IPS-18c (cell line): ENCODE data around the gene STK31.
"Not testable (repeated sequence)": the region's sequence is repeated elsewhere in the genome, so short reads cannot be mapped to it uniquely, and the experiment has no call there.

Experiments used
- H3K4me3 ChIP-seq: 2 replicates; pipeline ENCODE4 v1.7.0; 2013; ENCODE audit warnings: low read depth, mild to moderate bottlenecking, low read length, moderate library complexity; ENCODE audit not compliant: insufficient read depth
- H3K9me3 ChIP-seq: one replicate; pipeline ENCODE4 v1.6.1; 2013; ENCODE audit warnings: mild to moderate bottlenecking, low read length, moderate library complexity; ENCODE audit not compliant: control insufficient read depth, insufficient read depth

STK31 gene, protein sequence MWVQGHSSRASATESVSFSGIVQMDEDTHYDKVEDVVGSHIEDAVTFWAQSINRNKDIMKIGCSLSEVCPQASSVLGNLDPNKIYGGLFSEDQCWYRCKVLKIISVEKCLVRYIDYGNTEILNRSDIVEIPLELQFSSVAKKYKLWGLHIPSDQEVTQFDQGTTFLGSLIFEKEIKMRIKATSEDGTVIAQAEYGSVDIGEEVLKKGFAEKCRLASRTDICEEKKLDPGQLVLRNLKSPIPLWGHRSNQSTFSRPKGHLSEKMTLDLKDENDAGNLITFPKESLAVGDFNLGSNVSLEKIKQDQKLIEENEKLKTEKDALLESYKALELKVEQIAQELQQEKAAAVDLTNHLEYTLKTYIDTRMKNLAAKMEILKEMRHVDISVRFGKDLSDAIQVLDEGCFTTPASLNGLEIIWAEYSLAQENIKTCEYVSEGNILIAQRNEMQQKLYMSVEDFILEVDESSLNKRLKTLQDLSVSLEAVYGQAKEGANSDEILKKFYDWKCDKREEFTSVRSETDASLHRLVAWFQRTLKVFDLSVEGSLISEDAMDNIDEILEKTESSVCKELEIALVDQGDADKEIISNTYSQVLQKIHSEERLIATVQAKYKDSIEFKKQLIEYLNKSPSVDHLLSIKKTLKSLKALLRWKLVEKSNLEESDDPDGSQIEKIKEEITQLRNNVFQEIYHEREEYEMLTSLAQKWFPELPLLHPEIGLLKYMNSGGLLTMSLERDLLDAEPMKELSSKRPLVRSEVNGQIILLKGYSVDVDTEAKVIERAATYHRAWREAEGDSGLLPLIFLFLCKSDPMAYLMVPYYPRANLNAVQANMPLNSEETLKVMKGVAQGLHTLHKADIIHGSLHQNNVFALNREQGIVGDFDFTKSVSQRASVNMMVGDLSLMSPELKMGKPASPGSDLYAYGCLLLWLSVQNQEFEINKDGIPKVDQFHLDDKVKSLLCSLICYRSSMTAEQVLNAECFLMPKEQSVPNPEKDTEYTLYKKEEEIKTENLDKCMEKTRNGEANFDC

DNA sequence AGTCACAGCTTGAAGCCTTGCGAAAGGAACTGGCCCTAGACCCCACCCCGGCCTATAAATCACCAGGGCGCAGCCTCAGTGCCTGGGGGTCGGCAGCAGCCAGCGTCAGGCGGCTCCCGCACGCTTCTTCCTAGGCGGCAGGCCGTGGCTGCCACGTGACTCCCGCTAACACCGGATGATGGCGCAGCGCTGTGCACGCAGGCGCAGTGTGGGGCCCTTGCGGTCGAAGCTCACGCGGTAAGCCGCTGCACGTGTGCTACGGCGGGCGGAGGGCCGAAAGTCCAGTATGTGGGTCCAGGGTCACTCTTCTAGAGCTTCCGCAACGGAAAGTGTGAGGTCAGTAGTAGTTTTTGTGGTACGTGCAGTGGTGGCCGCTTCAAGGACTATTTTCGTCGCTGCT is at the start of gene STK31:
STK31 (plus strand) TSS at position 220 of the 400 bp plus-strand sequence; CDS start at position 287, 67 bp downstream.
- Histone ChIP-seq H3K4me3 (no peak within 1 kb of the TSS), H3K9me3 (no peaks in the 10 kb centered on the region)

DNA sequence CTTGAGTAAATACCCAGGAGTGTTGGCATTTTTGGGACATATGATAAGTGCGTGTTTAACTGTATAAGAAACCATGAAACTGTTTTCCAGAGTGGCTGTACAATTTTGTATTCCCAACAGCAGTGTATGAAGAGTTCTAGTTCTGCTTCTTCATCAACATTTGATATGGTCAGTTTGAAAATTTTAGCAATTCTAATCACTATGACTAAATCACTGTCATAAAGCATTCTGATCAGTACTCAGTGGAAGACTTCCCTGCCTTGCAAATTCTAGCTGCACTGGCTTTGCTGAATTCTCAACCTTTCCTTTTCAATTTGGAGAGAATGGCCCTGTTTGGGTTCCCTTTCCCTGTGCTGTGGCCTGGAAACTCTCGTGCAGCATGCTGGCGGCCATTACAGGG is 48.6 kb upstream of the STK31 start:
- peaks cover 6% of the 10 kb centered on the region for H3K9me3 ChIP-seq
- H3K4me3 ChIP-seq: no peak overlapping the region

DNA sequence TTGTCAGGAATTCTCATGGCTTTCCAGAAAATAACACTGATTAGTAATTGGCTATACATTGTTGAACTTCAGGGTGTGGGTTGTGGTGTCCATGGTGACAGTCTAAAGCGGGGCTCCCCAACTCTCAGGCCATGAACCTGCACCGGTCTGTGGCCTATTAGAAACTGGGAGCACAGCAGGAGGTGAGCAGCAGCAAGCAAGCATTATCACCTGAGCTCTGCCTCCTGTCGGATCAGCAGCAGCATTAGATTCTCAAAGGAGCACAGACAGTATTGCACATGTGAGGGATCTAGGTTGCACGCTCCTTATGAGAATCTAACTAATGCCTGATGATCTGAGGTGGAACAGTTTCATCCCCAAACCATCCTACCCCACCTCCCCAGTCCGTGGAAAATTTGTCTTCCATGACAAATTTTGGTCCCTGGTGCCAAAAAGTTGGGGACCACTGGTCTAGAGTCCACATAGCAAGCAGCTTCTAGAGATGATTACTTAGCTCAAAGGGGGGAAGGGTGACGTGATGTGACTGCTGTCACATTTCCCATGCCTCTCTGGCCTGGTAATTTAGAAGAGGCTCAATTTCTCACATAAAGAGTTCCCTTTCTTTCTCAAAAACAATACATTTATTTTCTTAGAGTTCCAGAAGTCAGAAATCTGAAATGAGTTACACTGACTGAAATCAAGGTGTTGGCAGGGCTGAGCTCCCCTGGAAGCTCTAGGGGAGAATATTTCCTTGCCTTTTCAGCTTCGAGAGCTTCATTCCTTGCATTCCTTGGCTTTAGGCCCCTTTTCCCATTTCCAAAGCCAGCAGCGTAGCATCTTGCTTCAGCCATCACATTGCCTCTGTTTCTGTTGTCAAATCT is 47.7 kb upstream of the STK31 start:
- Histone ChIP-seq H3K4me3 (no peak overlapping the region), H3K9me3 (peaks cover 6% of the 10 kb centered on the region)

DNA sequence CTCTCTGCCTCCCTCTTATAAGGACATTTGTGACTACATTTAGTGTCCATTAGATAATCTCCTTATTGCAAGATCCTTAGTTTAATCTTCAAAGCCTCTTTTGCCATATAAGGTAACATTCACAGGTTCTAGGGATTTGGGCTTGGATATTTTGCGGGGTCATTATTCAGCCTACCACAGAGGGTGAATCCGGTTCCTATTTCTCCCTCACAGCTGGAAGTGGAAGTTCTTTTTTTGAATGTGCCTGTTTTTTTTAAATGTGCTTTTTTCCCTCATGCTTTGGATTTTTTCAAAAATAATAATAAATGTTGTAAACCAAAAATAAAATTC is 47.1 kb upstream of the STK31 start:
- H3K4me3 ChIP-seq: no peak overlapping the region
- H3K9me3 ChIP-seq: peaks cover 6% of the 10 kb centered on the region

DNA sequence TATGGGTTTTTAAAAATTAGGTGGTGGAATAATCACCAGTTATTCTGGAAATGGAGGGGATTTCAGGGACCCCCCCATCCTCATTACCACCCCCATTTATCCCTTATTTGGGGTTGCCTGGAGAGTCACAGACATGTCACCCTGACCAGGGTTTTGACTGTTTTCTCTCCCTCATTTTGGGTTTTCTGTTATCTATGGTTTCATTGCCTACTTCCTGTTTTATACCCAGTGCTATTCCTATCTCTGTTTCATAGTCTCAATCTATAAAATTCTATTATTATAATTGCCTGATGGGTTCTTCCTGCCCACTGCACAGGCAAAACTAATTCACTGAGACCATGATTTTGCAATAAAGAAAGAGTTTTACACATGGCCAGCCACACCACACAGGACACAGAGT is 45.9 kb upstream of the STK31 start:
- H3K9me3 ChIP-seq: peaks cover 2% of the 10 kb centered on the region
- no peak overlapping the region for H3K4me3 ChIP-seq

DNA sequence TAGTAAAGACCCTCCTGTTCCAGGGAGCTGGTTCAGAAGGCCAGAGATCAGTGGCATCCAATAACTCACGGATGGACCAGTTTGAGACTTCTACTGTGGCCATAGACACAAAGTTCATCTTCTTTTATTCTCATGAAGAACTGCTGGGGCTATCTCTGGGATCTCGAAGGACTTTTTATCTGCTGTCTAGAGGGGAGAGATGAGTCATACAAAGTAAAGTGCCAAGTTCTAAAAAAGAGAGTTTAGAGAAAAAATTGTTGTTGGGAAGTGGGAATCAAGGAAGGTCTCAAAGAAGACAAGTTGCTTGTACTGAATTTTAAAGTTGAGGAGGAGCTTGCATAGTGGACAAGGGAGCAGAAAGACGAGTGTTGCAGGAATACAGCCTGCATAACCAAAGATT is 38.0 kb upstream of the STK31 start:
- H3K9me3 ChIP-seq: no peaks in the 10 kb centered on the region
- no peak overlapping the region for H3K4me3 ChIP-seq

DNA sequence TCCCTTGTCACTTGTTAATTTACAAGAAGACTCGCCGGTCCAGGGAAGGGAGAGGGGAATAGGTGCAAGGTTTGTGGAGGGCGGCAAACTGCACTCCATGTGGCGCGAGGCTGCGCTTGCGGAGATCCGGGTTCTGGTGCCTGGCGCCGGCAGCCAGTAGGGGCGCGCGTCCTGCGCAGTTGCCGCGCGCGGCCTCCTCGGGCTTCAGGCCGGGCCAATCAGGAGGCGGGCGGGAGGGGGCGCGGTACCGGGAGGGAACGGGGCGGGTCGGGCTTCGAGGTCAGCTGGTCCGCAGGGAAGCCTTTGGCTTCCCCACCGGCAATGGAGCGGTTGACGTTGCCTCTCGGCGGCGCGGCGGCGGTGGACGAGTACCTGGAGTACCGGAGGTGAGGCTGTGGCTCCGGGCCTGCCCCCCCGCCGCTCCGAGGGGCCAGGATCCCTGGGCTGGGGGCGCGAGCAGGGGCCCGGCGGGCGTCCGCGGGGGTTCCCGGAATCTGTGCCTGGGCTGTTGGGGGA is 30.1 kb upstream of the STK31 start, which contains the start of gene FAM221A:
FAM221A (plus strand) TSS at position 302 of the 516 bp plus-strand sequence; CDS start at position 322, 20 bp downstream.
- Histone ChIP-seq H3K9me3 (no peaks in the 10 kb centered on the region), H3K4me3 (peak within 1 kb of the TSS; percentile 58)

DNA sequence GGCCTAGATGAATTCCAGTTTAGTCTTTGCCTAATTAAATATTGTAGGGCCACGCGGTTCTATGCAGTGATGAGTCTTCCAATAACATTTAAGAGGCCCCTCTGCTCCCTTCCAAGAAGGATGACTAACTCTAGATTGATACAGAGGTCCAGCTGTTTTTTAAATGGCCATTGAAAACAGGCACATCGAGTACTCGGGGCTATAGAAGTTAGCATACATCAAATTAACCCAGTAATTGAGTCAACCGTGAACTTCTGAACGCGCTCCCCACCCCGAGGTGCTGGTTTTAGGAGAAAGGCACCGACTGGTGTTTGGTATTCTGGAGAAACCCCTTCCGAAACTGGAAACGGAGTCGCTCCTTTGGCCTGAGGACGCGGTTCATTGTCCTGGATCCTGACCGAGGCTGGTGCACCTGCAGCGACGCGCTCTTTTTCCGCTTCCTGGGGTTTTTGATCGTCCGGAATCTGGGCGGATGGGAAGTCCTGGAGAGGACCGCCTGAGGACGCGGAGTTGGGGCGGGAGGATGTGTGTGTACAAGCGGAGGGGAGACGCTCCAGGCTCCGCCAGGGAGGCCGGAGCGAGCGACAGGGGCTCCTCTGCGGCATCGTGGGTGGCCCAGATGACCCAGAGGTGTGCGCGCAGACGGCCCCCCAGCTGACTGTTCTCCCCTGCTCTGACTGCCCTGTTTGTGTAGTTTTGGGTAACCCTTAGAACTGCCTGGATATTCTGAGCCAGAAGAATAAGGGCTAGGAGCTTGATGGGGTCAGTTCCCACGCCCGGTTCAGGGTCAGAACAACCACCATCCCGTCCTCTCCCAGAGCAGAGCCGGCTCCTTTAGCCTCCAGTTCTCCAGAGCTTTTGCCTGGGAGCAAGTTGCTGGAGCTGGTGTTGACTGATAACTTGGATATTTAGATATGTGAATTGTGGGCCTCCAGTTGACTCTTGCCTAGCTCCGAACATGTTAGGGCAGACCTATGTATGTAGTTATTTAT is 29.3 kb upstream of the STK31 start:
- peak overlapping the region; percentile 58 for H3K4me3 ChIP-seq
- H3K9me3 ChIP-seq: no peaks in the 10 kb centered on the region

DNA sequence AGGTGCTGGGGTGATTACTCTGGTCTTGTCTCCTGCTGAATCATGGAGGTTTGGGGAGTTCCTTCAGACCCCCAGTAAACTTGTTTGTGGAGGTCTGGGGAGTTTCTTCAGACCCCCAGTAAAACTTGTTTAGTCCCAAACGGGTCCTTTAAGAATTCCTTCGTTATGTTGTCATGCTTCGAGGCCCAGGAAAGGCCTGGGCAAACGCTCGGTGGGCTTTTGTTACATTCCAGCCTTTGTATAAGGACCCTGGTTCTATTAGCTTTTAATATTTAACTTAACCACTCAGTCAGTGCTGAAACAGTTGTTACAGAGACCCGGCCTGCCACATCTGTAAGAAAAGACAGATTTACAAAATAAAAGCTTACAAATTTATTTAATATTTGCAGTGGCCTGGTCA is 26.0 kb upstream of the STK31 start:
- not testable (repeated sequence) for H3K9me3 ChIP-seq, H3K4me3 ChIP-seq

DNA sequence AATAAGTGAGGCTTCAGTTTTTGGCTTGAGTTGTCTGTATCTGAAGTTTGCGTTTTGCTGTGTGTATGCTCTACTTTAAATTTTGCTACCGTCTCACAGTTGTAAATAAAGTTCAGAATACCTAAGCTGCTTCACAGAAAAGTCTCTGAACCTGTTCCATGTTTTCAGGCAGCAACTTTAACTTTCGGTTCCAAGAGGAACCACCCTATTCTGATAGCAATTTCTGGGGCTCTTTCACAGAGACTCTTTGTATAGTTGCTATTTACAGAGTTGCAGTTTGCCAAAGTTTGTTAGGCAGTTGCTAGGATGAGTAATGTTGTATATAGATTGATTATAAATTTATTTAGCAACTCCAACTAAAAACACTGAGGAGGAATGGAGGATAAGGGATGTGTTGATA is 24.3 kb upstream of the STK31 start:
- Histone ChIP-seq H3K4me3 (no peak overlapping the region), H3K9me3 (no peaks in the 10 kb centered on the region)

DNA sequence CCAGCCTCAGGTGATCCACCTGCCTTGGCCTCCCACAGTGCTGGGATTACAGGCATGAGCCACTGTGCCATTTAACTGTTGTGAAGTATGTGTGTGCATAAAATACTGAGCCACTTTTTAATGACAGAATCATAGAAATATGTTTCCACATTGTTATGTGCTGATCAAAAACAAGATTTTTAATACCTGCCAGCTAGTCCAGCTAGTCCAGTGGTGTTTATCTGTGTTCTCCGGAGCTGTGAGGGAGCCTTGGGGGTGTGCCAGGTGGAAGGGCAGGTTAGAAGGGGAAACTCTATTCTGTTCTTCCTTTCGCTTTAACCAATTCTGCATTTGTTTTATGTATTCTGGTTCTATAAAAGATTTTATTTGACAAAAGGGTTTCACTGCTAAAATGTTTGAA is 23.0 kb upstream of the STK31 start:
- Histone ChIP-seq H3K4me3 (no peak overlapping the region), H3K9me3 (no peaks in the 10 kb centered on the region)

DNA sequence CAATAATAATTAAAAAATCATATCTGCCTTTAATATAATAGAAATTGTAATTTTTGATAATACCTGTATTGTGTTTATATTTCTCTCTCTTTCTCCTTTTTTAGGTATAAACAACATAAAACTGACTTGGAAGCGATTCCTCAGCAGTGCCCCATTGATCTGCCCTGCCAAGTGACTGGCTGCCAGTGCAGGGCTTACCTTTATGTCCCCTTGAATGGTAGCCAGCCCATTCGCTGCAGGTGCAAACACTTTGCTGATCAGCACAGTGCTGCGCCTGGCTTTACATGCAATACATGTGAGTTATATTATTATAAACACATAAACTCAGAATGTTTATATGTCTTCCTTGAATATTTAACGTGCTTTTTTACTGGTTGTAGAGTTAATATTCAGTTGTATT is 20.9 kb upstream of the STK31 start:
- Histone ChIP-seq H3K9me3 (no peaks in the 10 kb centered on the region), H3K4me3 (no peak overlapping the region)

DNA sequence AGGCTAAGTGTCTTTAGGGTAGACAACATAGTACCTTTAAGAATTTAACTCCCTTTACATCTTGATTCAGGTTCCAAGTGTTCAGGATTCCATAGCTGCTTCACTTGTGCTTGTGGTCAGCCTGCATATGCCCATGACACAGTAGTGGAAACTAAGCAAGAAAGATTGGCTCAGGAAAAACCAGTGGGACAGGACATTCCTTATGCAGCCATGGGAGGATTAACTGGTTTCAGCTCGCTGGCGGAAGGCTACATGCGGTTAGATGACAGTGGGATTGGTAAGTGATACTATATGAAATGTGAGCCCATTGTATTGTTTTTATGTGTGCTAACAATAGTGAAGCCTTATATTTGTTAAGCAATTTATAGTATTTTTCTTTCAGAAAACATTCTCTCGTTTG is 18.7 kb upstream of the STK31 start:
- no peak overlapping the region for H3K4me3 ChIP-seq

DNA sequence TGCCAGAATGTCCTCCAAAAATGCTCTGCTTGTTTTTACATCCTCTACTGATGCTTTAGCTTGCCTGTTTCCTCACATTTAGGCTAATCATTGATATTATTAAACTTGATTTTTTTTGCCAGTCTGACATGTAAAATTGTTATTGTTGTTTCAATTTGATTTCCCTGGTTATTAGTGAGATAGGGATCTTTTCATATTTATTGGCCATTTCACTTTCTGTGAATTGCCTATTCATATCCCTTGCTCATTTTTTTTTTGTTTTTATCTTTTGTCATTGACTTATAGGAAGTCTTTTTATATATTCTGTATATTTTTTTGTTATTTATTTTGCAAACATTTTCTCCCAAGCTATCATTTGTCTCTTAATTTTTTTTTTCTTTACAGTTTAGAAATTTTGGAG is 16.8 kb upstream of the STK31 start:
- no peak overlapping the region for H3K4me3 ChIP-seq
- no peaks in the 10 kb centered on the region for H3K9me3 ChIP-seq

More for the DNA sequence above, 18.7 kb upstream of the STK31 start:
- no peaks in the 10 kb centered on the region for H3K9me3 ChIP-seq

DNA sequence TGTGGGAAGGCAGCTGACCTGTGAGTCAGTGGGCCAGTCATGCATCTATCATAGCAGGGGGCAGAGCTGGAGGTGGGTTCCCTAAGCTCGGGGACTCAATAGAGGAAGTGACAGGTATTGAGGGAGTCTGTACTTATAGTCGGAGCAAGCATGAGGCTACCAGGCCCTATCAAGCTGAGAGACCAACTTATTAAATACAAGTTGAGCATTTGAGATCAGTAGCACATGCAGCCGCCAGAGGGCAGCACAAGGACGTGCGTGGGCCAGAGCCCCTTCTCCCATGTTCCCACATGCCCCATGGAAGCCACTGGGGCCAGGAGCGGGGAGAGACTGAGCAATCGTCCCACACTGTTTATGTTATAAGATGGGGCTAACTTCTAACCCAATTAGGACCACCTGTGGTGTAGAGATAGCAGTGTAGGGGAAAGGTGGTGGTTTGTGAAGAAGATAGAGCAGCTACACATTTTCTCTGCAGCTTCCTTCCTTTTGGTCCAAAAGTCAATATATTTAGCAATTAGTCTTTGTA is 13.0 kb upstream of the STK31 start:
- no peak overlapping the region for H3K4me3 ChIP-seq
- H3K9me3 ChIP-seq: no peaks in the 10 kb centered on the region

DNA sequence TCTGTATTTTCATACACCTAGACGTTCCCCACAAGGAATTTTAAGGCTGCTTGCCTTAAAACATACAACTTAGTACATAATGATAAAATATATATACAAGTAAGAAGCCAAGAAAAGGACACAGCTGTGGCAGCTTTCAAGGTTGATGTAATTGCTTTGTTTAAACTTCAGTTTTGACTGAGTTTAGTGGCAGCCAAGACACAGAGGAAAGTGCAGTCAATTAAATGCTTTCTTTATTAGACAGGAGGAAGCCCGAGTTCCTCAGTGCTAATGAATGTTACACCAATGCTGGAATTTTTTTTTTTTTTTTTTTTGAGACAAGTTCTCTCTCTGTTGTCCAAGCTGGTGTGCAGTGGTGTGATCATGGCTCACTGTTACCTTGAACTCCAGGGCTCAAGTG is 11.2 kb upstream of the STK31 start:
- no peak overlapping the region for H3K4me3 ChIP-seq
- H3K9me3 ChIP-seq: no peaks in the 10 kb centered on the region
